HCT116 (cell line): ENCODE data around the gene MAP1LC3C. TPM values are rescaled to one million over a fixed set of nuclear protein-coding genes. Genes with fewer than 3 reads are reported as not detected.

Source experiments
- ATAC-seq: fragments of 200-7000 bp; cut with Tn5 transposase; 2 replicates; pipeline ENCODE4 v1.9.1; 2020; ENCODE audit warnings: mild to moderate bottlenecking, moderate library complexity
- BruUV-seq: library from RNA; stranded (reverse); fragments of 400-500 nt; replicated peaks from 2 replicates; lab custom pipeline; 2021; lab: Mats Ljungman, UMichigan
- CTCF ChIA-PET: fragments of 300-600 bp; sonication (Branson Sonifier 250); formaldehyde crosslinking; loops from one replicate; lab custom pipeline; 2021; ENCODE audit warnings: antibody characterized with exemption; lab: Charles Lee
- POLR2A ChIA-PET: fragments of 300-600, 350-600 bp; sonication (Branson Sonifier 250); formaldehyde crosslinking; loops from one replicate; lab custom pipeline; 2021; ENCODE audit warnings: antibody characterized with exemption; lab: Charles Lee
- RAD21 ChIA-PET, 2 experiments: fragments of 300-600 bp; sonication (Branson Sonifier 250); formaldehyde crosslinking; loops; one replicate each; lab custom pipeline; 2023; ENCODE audit warnings: low total read pairs in 2 of 2; ENCODE audit not compliant: uncharacterized antibody in 2 of 2, unreplicated experiment in 2 of 2, low non-redundant PET in 1 of 2; lab: Charles Lee
- DNase-seq: peaks from one replicate; pipeline ENCODE4 v3.0.0-alpha.2; 2010; ENCODE audit warnings: low read depth, low spot score
- H2AFZ ChIP-seq: fragments of 200-600 bp; shearing (Covaris generic), sonication (generic); 2 replicates; pipeline ENCODE4 v1.6.1; 2017; ENCODE audit warnings: low read depth, mixed run types, mixed read lengths, antibody characterized with exemption, low read length; ENCODE audit not compliant: poor library complexity, severe bottlenecking
- H3K27ac ChIP-seq: 2 replicates; pipeline ENCODE4 v1.5.1; 2012; ENCODE audit warnings: low read depth, low read length
- H3K27me3 ChIP-seq: fragments of 200-600 bp; sonication (generic); 2 replicates; pipeline ENCODE4 v1.6.1; 2016; ENCODE audit warnings: mixed run types, low read length, mixed read lengths; ENCODE audit not compliant: insufficient read depth
- H3K36me3 ChIP-seq, 2 experiments: fragments of 200-500 bp in 1 of 2; fragments of 200-600 bp in 1 of 2; sonication (Bioruptor generic) in 1 of 2; sonication (generic) in 1 of 2; 2 replicates each; pipeline versions ENCODE4 v1.5.1 to v1.6.1; 2014 to 2016; ENCODE audit warnings: low read length in 2 of 2, inconsistent platforms in 1 of 2, mixed read lengths in 1 of 2, mixed run types in 1 of 2; ENCODE audit not compliant: insufficient read depth in 2 of 2, control insufficient read depth in 1 of 2
- H3K4me1 ChIP-seq, 2 experiments: fragments of 200-600 bp in 1 of 2; sonication (generic) in 1 of 2; 2 replicates each; pipeline versions ENCODE4 v1.5.1 to v1.6.1; 2012 to 2017; ENCODE audit warnings: low read length in 2 of 2, inconsistent platforms in 1 of 2, mild to moderate bottlenecking in 1 of 2, mixed read lengths in 1 of 2, mixed run types in 1 of 2, moderate library complexity in 1 of 2; ENCODE audit not compliant: insufficient read depth in 2 of 2, control insufficient read depth in 1 of 2
- H3K4me2 ChIP-seq: fragments of 200-600 bp; sonication (generic); 2 replicates; pipeline ENCODE4 v1.6.1; 2017; ENCODE audit warnings: mixed run types, low read length, mixed read lengths
- H3K4me3 ChIP-seq, 2 experiments: fragments of 200-600 bp in 1 of 2; sonication (generic) in 1 of 2; replicated peaks in 1 of 2; 2 replicates each; pipeline ENCODE4 v1.5.1; 2011 to 2016; ENCODE audit warnings: low read length in 2 of 2, control low read depth in 1 of 2, low read depth in 1 of 2, mild to moderate bottlenecking in 1 of 2, mixed read lengths in 1 of 2, mixed run types in 1 of 2
- H3K79me2 ChIP-seq: fragments of 200-600 bp; sonication (generic); 2 replicates; pipeline ENCODE4 v1.6.1; 2017; ENCODE audit warnings: mild to moderate bottlenecking, mixed run types, low read length, moderate library complexity, mixed read lengths; ENCODE audit not compliant: insufficient read depth
- H3K9ac ChIP-seq: fragments of 200-600 bp; sonication (generic); 2 replicates; pipeline ENCODE4 v1.6.1; 2016; ENCODE audit warnings: low read length, mixed read lengths
- H3K9me2 ChIP-seq: fragments of 200-600 bp; sonication (generic), shearing (Covaris generic); 2 replicates; pipeline ENCODE4 v1.6.1; 2017; ENCODE audit warnings: mixed run types, mild to moderate bottlenecking, moderate library complexity; ENCODE audit not compliant: insufficient read depth
- H3K9me3 ChIP-seq, 2 experiments: fragments of 200-500 bp in 1 of 2; fragments of 200-600 bp in 1 of 2; sonication (Bioruptor generic) in 1 of 2; sonication (generic) in 1 of 2; 2 replicates each; pipeline ENCODE4 v1.6.1; 2014 to 2017; ENCODE audit warnings: low read length in 2 of 2, mixed read lengths in 2 of 2, inconsistent platforms in 1 of 2, low read depth in 1 of 2, mild to moderate bottlenecking in 1 of 2, mixed run types in 1 of 2, moderate library complexity in 1 of 2; ENCODE audit not compliant: control insufficient read depth in 1 of 2, insufficient read depth in 1 of 2
- H4K20me1 ChIP-seq: fragments of 200-600 bp; sonication (generic), shearing (Covaris generic); 2 replicates; pipeline ENCODE4 v1.6.1; 2017; ENCODE audit warnings: mixed run types, mild to moderate bottlenecking, moderate library complexity; ENCODE audit not compliant: insufficient read depth
- CBX3 ChIP-seq: IDR thresholded peaks from 2 replicates; pipeline ENCODE4 v1.6.1; 2012; ENCODE audit warnings: low read depth
- EZH2 ChIP-seq: fragments of 200-600 bp; sonication (generic); IDR thresholded peaks from 2 replicates; pipeline ENCODE4 v1.6.1; 2017; ENCODE audit warnings: antibody characterized with exemption, mixed run types
- EZH2phosphoT487 ChIP-seq: fragments of 200-600 bp; IDR thresholded peaks from 2 replicates; pipeline ENCODE4 v1.6.1; 2018; ENCODE audit warnings: antibody characterized with exemption, borderline replicate concordance
- JUND ChIP-seq: IDR thresholded peaks from 2 replicates; pipeline ENCODE4 v1.6.1; 2012
- SRF ChIP-seq: IDR thresholded peaks from 2 replicates; pipeline ENCODE4 v1.6.1; 2012; ENCODE audit warnings: low read depth
- ZNF274 ChIP-seq: fragments of 200-500 bp; sonication (Bioruptor generic); IDR thresholded peaks from 2 replicates; pipeline ENCODE4 v1.6.1; 2014; ENCODE audit warnings: mild to moderate bottlenecking, low read depth, low read length, inconsistent platforms
- intact Hi-C: fragments of 100-400 bp; cut with micrococcal nuclease; formaldehyde crosslinking; loops from 2 replicates; pipeline ENCODE4 v1.10.0; 2022
- total RNA-seq: library from RNA; stranded (reverse); gene quantifications from one replicate; pipeline ENCODE4 v1.2.1, GENCODE V29; 2021; ENCODE audit not compliant: unreplicated experiment
- TF ChIP-seq, protein P1 (sequence below): IDR thresholded peaks from 2 replicates; pipeline ENCODE4 v1.6.1; 2012; ENCODE audit warnings: low read depth
- TF ChIP-seq, protein P2 (sequence below): IDR thresholded peaks from 2 replicates; pipeline ENCODE4 v1.6.1; 2011; ENCODE audit warnings: mild to moderate bottlenecking, low read length, moderate library complexity; ENCODE audit not compliant: insufficient replicate concordance; ENCODE audit errors: extremely low read depth
- TF ChIP-seq, protein P3 (sequence below), 3 experiments: fragments of 200-600 bp in 1 of 3; sonication (generic) in 1 of 3; IDR thresholded peaks in 2 of 3; conservative IDR thresholded peaks in 1 of 3; 2 replicates each; pipeline ENCODE4 v1.5.1; 2012 to 2017; ENCODE audit warnings: low read depth in 2 of 3, low read length in 2 of 3, antibody characterized with exemption in 1 of 3, borderline replicate concordance in 1 of 3, control low read depth in 1 of 3, mild to moderate bottlenecking in 1 of 3, mixed read lengths in 1 of 3, mixed run types in 1 of 3, moderate library complexity in 1 of 3; ENCODE audit not compliant: insufficient read depth in 1 of 3

Gene MAP1LC3C
- total RNA-seq, 1 experiment from 2014 or later, result not detected

DNA sequence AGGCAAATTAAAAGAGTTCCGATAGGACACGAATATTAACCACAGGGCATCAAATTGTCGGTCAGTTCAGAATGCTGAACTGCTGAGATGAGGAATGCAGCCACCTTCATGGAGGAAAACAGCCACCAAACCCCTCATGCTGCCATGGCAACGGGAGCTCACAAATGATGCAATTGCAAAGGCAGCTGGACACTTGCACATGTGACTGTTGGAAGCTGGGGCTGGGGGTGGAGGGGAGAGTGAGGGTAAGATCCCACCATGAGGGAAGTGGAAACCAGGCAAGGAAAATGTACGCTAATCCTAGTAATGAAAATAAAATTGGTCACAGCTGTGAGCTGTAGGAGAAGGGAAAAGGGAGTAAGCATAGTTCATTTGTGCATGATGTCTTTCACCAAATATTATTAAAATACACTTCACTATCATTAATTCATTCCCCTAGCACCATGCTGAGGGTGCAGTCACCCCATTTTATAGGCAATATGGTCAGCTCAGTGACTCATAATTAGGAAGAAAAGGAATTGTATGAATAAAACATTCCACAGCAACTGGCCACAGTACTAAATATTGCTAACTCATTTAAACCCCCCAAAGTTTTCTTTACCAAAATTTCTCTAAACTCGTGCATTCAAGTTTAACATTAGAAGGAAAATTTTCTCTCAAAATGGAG, 26.1 kb downstream of the MAP1LC3C start:
- intact Hi-C loops, result loop anchor here (5.0 kb wide), 1 partner anchor 61 kb away; no protein-coding TSS in a partner anchor
- RAD21 ChIA-PET, result no interaction called here

More for the DNA sequence above, 26.1 kb downstream of the MAP1LC3C start:
- DNase-seq (no peak), ATAC-seq (no peak)
- H3K4me3 ChIP-seq, result no peak overlapping the region
- no peaks in the 10 kb centered on the region for H3K27me3 ChIP-seq
- H3K27ac ChIP-seq, result no peak overlapping the region
- no peaks in the 10 kb centered on the region for H4K20me1 ChIP-seq
- TF ChIP-seq CBX3 (no peak), EZH2phosphoT487 (no peak), SRF (no peak), ZNF274 (no peak), EZH2 (no peak), JUND (no peak)
- TF ChIP-seq, protein P1, sequence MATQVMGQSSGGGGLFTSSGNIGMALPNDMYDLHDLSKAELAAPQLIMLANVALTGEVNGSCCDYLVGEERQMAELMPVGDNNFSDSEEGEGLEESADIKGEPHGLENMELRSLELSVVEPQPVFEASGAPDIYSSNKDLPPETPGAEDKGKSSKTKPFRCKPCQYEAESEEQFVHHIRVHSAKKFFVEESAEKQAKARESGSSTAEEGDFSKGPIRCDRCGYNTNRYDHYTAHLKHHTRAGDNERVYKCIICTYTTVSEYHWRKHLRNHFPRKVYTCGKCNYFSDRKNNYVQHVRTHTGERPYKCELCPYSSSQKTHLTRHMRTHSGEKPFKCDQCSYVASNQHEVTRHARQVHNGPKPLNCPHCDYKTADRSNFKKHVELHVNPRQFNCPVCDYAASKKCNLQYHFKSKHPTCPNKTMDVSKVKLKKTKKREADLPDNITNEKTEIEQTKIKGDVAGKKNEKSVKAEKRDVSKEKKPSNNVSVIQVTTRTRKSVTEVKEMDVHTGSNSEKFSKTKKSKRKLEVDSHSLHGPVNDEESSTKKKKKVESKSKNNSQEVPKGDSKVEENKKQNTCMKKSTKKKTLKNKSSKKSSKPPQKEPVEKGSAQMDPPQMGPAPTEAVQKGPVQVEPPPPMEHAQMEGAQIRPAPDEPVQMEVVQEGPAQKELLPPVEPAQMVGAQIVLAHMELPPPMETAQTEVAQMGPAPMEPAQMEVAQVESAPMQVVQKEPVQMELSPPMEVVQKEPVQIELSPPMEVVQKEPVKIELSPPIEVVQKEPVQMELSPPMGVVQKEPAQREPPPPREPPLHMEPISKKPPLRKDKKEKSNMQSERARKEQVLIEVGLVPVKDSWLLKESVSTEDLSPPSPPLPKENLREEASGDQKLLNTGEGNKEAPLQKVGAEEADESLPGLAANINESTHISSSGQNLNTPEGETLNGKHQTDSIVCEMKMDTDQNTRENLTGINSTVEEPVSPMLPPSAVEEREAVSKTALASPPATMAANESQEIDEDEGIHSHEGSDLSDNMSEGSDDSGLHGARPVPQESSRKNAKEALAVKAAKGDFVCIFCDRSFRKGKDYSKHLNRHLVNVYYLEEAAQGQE, result no peak
- TF ChIP-seq, protein P2, sequence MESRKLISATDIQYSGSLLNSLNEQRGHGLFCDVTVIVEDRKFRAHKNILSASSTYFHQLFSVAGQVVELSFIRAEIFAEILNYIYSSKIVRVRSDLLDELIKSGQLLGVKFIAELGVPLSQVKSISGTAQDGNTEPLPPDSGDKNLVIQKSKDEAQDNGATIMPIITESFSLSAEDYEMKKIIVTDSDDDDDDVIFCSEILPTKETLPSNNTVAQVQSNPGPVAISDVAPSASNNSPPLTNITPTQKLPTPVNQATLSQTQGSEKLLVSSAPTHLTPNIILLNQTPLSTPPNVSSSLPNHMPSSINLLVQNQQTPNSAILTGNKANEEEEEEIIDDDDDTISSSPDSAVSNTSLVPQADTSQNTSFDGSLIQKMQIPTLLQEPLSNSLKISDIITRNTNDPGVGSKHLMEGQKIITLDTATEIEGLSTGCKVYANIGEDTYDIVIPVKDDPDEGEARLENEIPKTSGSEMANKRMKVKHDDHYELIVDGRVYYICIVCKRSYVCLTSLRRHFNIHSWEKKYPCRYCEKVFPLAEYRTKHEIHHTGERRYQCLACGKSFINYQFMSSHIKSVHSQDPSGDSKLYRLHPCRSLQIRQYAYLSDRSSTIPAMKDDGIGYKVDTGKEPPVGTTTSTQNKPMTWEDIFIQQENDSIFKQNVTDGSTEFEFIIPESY, result no peak
- TF ChIP-seq, protein P3, sequence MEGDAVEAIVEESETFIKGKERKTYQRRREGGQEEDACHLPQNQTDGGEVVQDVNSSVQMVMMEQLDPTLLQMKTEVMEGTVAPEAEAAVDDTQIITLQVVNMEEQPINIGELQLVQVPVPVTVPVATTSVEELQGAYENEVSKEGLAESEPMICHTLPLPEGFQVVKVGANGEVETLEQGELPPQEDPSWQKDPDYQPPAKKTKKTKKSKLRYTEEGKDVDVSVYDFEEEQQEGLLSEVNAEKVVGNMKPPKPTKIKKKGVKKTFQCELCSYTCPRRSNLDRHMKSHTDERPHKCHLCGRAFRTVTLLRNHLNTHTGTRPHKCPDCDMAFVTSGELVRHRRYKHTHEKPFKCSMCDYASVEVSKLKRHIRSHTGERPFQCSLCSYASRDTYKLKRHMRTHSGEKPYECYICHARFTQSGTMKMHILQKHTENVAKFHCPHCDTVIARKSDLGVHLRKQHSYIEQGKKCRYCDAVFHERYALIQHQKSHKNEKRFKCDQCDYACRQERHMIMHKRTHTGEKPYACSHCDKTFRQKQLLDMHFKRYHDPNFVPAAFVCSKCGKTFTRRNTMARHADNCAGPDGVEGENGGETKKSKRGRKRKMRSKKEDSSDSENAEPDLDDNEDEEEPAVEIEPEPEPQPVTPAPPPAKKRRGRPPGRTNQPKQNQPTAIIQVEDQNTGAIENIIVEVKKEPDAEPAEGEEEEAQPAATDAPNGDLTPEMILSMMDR (IDR thresholded peaks at IDR 0.05 in 2 of 3, conservative IDR thresholded peaks at IDR 0.05 in 1 of 3; ENCODE audit: borderline replicate concordance in 1 of 3, insufficient read depth in 1 of 3, low read depth in 2 of 3, low read length in 2 of 3), result no peak
- H2AFZ ChIP-seq, result no peak overlapping the region
- no peaks in the 10 kb centered on the region for H3K4me1 ChIP-seq
- H3K9me3 ChIP-seq, result no peaks in the 10 kb centered on the region
- BruUV-seq, result no TSS peak
- POLR2A ChIA-PET, result no interaction called here
- H3K9me2 ChIP-seq, result no peaks in the 10 kb centered on the region
- H3K4me2 ChIP-seq, result no peak overlapping the region
- no peak overlapping the region for H3K9ac ChIP-seq
- CTCF ChIA-PET, result interaction anchor here (2.1 kb wide), 1 partner anchor 13 kb away, joined by 8 read pairs; no protein-coding TSS in a partner anchor
- H3K36me3 ChIP-seq, result no peaks in the 10 kb centered on the region
- no peaks in the 10 kb centered on the region for H3K79me2 ChIP-seq
